Neuronal stem cell (in vitro differentiated cells): ENCODE measurements around the gene RNF32.

Experiments used
- DNase-seq: peaks from one replicate; pipeline ENCODE4 v3.0.0-alpha.2; 2013; ENCODE audit warnings: low spot score
- H2AFZ ChIP-seq: one replicate; pipeline ENCODE4 v1.6.1; 2013; ENCODE audit warnings: mild to moderate bottlenecking, low read length, inconsistent platforms
- H2AK5ac ChIP-seq: 2 replicates; pipeline ENCODE4 v1.6.1; 2013; ENCODE audit warnings: low read depth, mild to moderate bottlenecking, inconsistent platforms, low read length, moderate library complexity, mixed read lengths
- H2BK120ac ChIP-seq: 2 replicates; pipeline ENCODE4 v1.6.1; 2013; ENCODE audit warnings: low read depth, mild to moderate bottlenecking, inconsistent platforms, low read length, moderate library complexity, mixed read lengths
- H2BK12ac ChIP-seq: one replicate; pipeline ENCODE4 v1.6.1; 2013; ENCODE audit warnings: low read length, inconsistent platforms
- H2BK15ac ChIP-seq: 2 replicates; pipeline ENCODE4 v1.6.1; 2013; ENCODE audit warnings: mild to moderate bottlenecking, low read length, inconsistent platforms, mixed read lengths
- H2BK5ac ChIP-seq: one replicate; pipeline ENCODE4 v1.6.1; 2013; ENCODE audit warnings: inconsistent platforms, mild to moderate bottlenecking, low read length, moderate library complexity
- H3K14ac ChIP-seq: one replicate; pipeline ENCODE4 v1.6.1; 2013; ENCODE audit warnings: low read length, inconsistent platforms
- H3K18ac ChIP-seq: 2 replicates; pipeline ENCODE4 v1.6.1; 2013; ENCODE audit warnings: low read length, inconsistent platforms
- H3K23ac ChIP-seq: 2 replicates; pipeline ENCODE4 v1.6.1; 2013; ENCODE audit warnings: low read depth, mild to moderate bottlenecking, mixed read lengths, low read length, inconsistent platforms; ENCODE audit not compliant: poor library complexity
- H3K27ac ChIP-seq: replicated peaks from 3 replicates; pipeline ENCODE4 v1.5.1; 2013; ENCODE audit warnings: low read length, inconsistent platforms
- H3K27me3 ChIP-seq, 3 experiments: 2 replicates each; pipeline ENCODE4 v1.6.1; 2013; ENCODE audit warnings: low read length in 3 of 3, mild to moderate bottlenecking in 2 of 3, inconsistent platforms in 1 of 3, low read depth in 1 of 3, mixed read lengths in 1 of 3, moderate library complexity in 1 of 3; ENCODE audit not compliant: control insufficient read depth in 3 of 3, insufficient read depth in 3 of 3
- H3K36me3 ChIP-seq, 2 donors: replicated peaks in 1 of 2; 2 replicates each; pipeline ENCODE4 v1.6.1; 2013; ENCODE audit warnings: low read length in 2 of 2; ENCODE audit not compliant: control insufficient read depth in 2 of 2, insufficient read depth in 2 of 2
- H3K4ac ChIP-seq: 2 replicates; pipeline ENCODE4 v1.6.1; 2013; ENCODE audit warnings: inconsistent platforms, mild to moderate bottlenecking, low read length, moderate library complexity
- H3K4me1 ChIP-seq, 2 donors: 1 replicate in 1 of 2; 2 replicates in 1 of 2; pipeline ENCODE4 v1.6.1; 2013; ENCODE audit warnings: low read length in 2 of 2, low read depth in 1 of 2; ENCODE audit not compliant: control insufficient read depth in 2 of 2, insufficient read depth in 1 of 2
- H3K4me2 ChIP-seq: one replicate; pipeline ENCODE4 v1.6.1; 2013; ENCODE audit warnings: mild to moderate bottlenecking, low read length, inconsistent platforms; ENCODE audit not compliant: insufficient read depth, poor library complexity, severe bottlenecking
- H3K4me3 ChIP-seq, 2 donors: 2 replicates each; pipeline ENCODE4 v1.5.1; 2013; ENCODE audit warnings: low read length in 2 of 2, mild to moderate bottlenecking in 2 of 2, inconsistent platforms in 1 of 2, moderate library complexity in 1 of 2
- H3K79me1 ChIP-seq: one replicate; pipeline ENCODE4 v1.6.1; 2013; ENCODE audit warnings: low read depth, mild to moderate bottlenecking, inconsistent platforms, low read length, moderate library complexity
- H3K9ac ChIP-seq: one replicate; pipeline ENCODE4 v1.6.1; 2013; ENCODE audit warnings: mild to moderate bottlenecking, low read depth, low read length, inconsistent platforms; ENCODE audit not compliant: poor library complexity
- H3K9me3 ChIP-seq, 2 donors: replicated peaks in 1 of 2; 2 replicates each; pipeline versions ENCODE3 to v1.6.1; 2013; ENCODE audit warnings: low read length in 2 of 2, mild to moderate bottlenecking in 2 of 2, inconsistent platforms in 1 of 2, low read depth in 1 of 2, mixed read lengths in 1 of 2, moderate library complexity in 1 of 2; ENCODE audit not compliant: control insufficient read depth in 2 of 2, insufficient read depth in 1 of 2
- H4K8ac ChIP-seq: one replicate; pipeline ENCODE4 v1.6.1; 2013; ENCODE audit warnings: low read depth, mild to moderate bottlenecking, inconsistent platforms, low read length, moderate library complexity
- H4K91ac ChIP-seq: one replicate; pipeline ENCODE4 v1.6.1; 2013; ENCODE audit warnings: low read length, low read depth, mild to moderate bottlenecking, inconsistent platforms; ENCODE audit not compliant: poor library complexity
- WGBS, 2 donors: extraction: QIAGEN DNeasy Blood & Tissue Kit; methylation state at CpG; one replicate each; pipeline ENCODE4 v1.1.7; 2013; ENCODE audit warnings: missing lambda C conversion rate in 2 of 2, mixed read lengths in 1 of 2; ENCODE audit not compliant: insufficient read length in 2 of 2, insufficient replicate concordance in 1 of 2; ENCODE audit errors: extremely low coverage in 2 of 2; 5-methylcytosine and 5-hydroxymethylcytosine counted together

The RNF32 gene

DNA sequence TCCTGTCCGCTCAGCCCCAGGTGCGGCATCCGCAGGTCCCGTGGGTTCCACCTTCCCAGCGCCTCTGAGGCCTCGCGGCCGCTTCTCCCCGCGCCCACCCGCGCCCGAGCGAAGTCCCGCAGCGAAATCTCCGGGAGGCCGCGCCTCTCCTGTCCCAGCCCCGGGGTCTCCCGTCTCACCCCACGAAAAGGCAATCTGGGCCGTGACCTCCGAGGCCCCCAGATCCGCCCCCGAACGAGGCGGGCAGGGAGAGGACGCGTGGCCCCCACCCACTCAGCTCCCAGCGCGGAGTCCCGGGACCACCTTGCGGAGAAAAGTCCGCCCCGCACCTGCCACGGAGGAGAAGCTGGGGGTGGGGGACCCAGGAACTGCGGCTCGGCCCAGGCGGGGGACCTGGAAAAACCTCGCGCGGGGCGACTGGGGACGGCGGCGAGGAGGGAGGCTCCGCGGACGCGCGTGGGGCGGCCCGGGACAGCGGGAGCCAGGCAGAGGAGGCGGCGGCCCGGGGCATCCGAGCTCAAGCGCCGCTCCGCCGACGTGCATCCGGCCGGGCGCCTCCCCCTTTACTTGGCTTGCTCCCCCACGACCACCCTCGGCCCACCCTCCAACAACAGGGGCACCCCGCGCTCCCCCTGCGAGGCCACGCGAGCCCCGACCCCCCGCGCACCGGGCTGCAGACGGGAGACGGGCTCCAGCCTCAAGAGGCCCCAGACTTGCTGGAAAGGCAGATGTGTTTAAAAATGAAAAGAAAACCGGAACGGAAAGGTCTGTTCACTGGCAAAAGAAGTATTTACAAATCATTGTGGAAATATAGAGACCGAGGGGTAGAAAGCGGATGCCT, 33.0 kb upstream of the RNF32 start:
- H3K9ac ChIP-seq: no peak overlapping the region
- H2BK120ac ChIP-seq: peak overlapping the region; percentile 61
- H3K9me3 ChIP-seq: no peaks in the 10 kb centered on the region
- peak overlapping the region; percentile 54 for H3K18ac ChIP-seq
- no peak overlapping the region for H2BK5ac ChIP-seq
- H2AFZ ChIP-seq: no peak overlapping the region
- H3K4me1 ChIP-seq: peaks cover 0 to 5% of the 10 kb centered on the region in 2 donors
- peak overlapping the region; percentile 32 for H3K14ac ChIP-seq
- H3K4me2 ChIP-seq: no peak overlapping the region
- no peak overlapping the region for H4K91ac ChIP-seq
- no peak overlapping the region for H4K8ac ChIP-seq
- no peak overlapping the region for H3K27ac ChIP-seq
- peak overlapping the region; percentile 34 for H2AK5ac ChIP-seq
- no peaks in the 10 kb centered on the region for H3K79me1 ChIP-seq
- no peak overlapping the region for H2BK12ac ChIP-seq
- peaks cover 0 to 9% (median 0%) of the 10 kb centered on the region in 3 experiments for H3K27me3 ChIP-seq
- H3K23ac ChIP-seq: no peak overlapping the region
- H3K4me3 ChIP-seq: no peak overlapping the region
- H2BK15ac ChIP-seq: no peak overlapping the region
- no peak for DNase-seq
- no peak overlapping the region for H3K4ac ChIP-seq
- H3K36me3 ChIP-seq: no peaks in the 10 kb centered on the region
- WGBS, 2 donors: no CpG with 5 or more reads among the region's 84 CpGs

DNA sequence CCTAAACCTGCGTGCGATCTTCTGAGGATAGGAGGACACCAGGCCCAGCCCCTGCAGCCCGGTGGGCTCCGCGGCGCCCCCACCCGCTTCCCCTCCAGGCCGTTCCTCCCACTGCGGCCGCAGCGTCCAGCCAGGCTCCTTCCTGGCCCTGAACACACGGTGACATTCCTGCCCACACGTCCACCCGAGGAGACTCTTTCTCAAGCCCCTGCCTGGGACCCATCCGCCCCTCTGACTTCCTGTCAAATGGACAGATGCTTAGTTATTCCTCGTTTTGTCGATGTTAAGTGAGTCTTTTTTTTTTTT, 32.4 kb upstream of the RNF32 start:
- Histone ChIP-seq H2BK15ac (no peak overlapping the region), H3K27ac (no peak overlapping the region), H3K9ac (peak overlapping the region; percentile 12), H2AK5ac (no peak overlapping the region), H3K23ac (no peak overlapping the region), H3K27me3 (peaks cover 0 to 9% (median 0%) of the 10 kb centered on the region in 3 experiments), H3K14ac (no peak overlapping the region), H4K91ac (no peak overlapping the region), H3K36me3 (no peaks in the 10 kb centered on the region), H3K4me2 (no peak overlapping the region), H3K18ac (no peak overlapping the region), H4K8ac (no peak overlapping the region), H2BK12ac (no peak overlapping the region), H3K79me1 (no peaks in the 10 kb centered on the region), H3K4ac (no peak overlapping the region), H2BK120ac (peak overlapping the region; percentile 61), H2AFZ (no peak overlapping the region), H3K4me3 (no peak overlapping the region), H3K4me1 (peaks cover 0 to 2% of the 10 kb centered on the region in 2 donors), H2BK5ac (no peak overlapping the region), H3K9me3 (no peaks in the 10 kb centered on the region)
- no peak for DNase-seq
- no CpG with 5 or more reads among the region's 17 CpGs for WGBS, 2 donors

DNA sequence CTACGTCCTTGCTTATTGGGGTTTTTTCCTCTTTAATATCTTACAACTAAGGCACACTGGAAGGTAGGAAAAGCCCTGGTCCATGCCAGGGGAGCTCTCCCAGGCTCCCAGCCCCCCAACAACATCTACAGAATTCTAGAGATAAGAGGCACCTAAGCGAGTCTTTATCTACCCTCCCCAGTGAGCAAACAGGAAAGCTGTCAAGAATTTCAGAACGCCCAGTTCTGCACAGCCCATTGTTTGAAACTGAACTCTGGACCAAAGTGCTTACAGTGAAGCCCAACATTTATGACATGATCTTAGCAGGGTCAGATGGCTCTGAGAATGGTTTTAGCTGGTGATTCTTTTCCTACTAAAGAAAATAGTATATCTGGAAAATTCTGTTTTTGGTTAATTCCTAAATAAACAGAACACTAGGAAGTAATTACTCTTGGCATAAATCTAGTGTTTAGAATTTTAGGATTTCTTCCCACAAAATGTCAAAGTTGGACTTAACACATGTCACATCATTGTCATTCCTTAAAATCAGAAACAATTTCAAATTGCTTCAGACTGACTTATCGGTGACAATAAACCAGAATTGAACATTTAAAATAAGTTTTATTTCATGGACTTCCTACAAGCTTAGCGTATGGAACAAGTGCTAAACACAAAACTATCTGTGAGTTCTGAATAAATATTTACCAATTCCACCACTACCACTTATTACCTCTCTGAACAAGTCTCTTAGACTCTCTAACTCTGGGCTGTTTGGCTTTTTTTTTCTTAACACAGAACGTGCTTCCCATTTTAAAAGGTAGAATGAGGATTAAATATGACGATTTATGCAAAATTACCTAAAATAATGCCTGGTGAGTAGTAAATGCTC, 31.3 kb upstream of the RNF32 start:
- H3K23ac ChIP-seq: no peak overlapping the region
- no peak overlapping the region for H2BK120ac ChIP-seq
- H3K36me3 ChIP-seq: no peaks in the 10 kb centered on the region
- H2BK15ac ChIP-seq: no peak overlapping the region
- H3K4ac ChIP-seq: no peak overlapping the region
- H4K91ac ChIP-seq: no peak overlapping the region
- H3K79me1 ChIP-seq: no peaks in the 10 kb centered on the region
- H3K4me3 ChIP-seq: no peak overlapping the region
- H3K4me1 ChIP-seq: peaks cover 0 to 2% of the 10 kb centered on the region in 2 donors
- H3K14ac ChIP-seq: no peak overlapping the region
- no peak overlapping the region for H2BK12ac ChIP-seq
- H4K8ac ChIP-seq: no peak overlapping the region
- no peak overlapping the region for H3K27ac ChIP-seq
- H2AK5ac ChIP-seq: no peak overlapping the region
- DNase-seq: no peak
- no peaks in the 10 kb centered on the region for H3K9me3 ChIP-seq
- no peak overlapping the region for H3K18ac ChIP-seq
- no CpG with 5 or more reads among the region's 7 CpGs for WGBS, 2 donors
- no peak overlapping the region for H2AFZ ChIP-seq
- no peak overlapping the region for H2BK5ac ChIP-seq
- peaks cover 0 to 9% (median 0%) of the 10 kb centered on the region in 3 experiments for H3K27me3 ChIP-seq
- H3K9ac ChIP-seq: no peak overlapping the region
- no peak overlapping the region for H3K4me2 ChIP-seq

DNA sequence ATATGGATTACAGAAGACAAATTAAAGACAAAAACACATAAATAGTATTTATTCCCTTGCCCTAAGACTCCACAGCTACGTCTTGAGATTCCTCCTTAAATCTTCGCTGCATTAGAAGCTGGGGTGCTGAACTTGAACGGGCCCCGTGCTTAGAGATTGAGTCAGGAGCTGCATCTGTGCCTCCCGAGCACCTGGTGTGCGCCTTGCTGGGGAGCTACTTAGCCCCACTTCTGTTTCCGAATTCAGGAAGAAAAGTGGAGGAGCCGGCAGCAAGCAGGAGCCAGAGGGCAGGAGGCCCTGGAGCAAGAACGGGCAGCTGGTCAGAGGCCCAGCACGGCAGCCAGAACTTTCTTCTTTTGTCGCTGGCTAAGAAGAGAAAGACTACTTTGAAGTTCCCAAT, 30.4 kb upstream of the RNF32 start:
- no peak for DNase-seq
- H4K91ac ChIP-seq: no peak overlapping the region
- WGBS, 2 donors: no CpG with 5 or more reads among the region's 11 CpGs
- H2BK120ac ChIP-seq: no peak overlapping the region
- no peak overlapping the region for H2BK5ac ChIP-seq
- H3K4me3 ChIP-seq: no peak overlapping the region
- no peaks in the 10 kb centered on the region for H3K79me1 ChIP-seq
- no peaks in the 10 kb centered on the region for H3K36me3 ChIP-seq
- no peak overlapping the region for H4K8ac ChIP-seq
- H3K4me2 ChIP-seq: no peak overlapping the region
- H3K27me3 ChIP-seq: peaks cover 0 to 9% (median 0%) of the 10 kb centered on the region in 3 experiments
- no peaks in the 10 kb centered on the region for H3K4me1 ChIP-seq
- H3K18ac ChIP-seq: no peak overlapping the region
- no peak overlapping the region for H2BK12ac ChIP-seq
- no peak overlapping the region for H2AFZ ChIP-seq
- H2BK15ac ChIP-seq: no peak overlapping the region
- no peak overlapping the region for H3K23ac ChIP-seq
- no peaks in the 10 kb centered on the region for H3K9me3 ChIP-seq
- H3K9ac ChIP-seq: no peak overlapping the region
- H3K4ac ChIP-seq: no peak overlapping the region
- no peak overlapping the region for H3K27ac ChIP-seq
- H2AK5ac ChIP-seq: no peak overlapping the region
- H3K14ac ChIP-seq: no peak overlapping the region
